GM18511 (cell line): ENCODE data around the gene CCSER2.
A peak's percentile ranks its signal among the peaks of the same experiment; 100 is the strongest.
"Not testable (repeated sequence)": the region's sequence is repeated elsewhere in the genome, so short reads cannot be mapped to it uniquely, and the experiment has no call there.

Experiments used
- ATAC-seq: cut with Tn5 transposase; IDR thresholded peaks from one replicate; pipeline ENCODE4 v1.9.1; 2021; ENCODE audit warnings: mild to moderate bottlenecking, moderate library complexity; ENCODE audit not compliant: unreplicated experiment

CCSER2 gene

GRCh38 chr10:84328418-84329195, at the start of gene CCSER2:
TSS of gene CCSER2 (plus strand) at chr10:84328589. CDS start at chr10:84371053, 42,464 bp downstream.
- peak; percentile 63 for ATAC-seq

GRCh38 chr10:84279876-84280475, 48.4 kb upstream of the CCSER2 start:
- not testable (repeated sequence) for ATAC-seq

- ATAC-seq: no peak
These were observed 41.7 kb upstream of the CCSER2 start for GRCh38 chr10:84286695-84287094.

GRCh38 chr10:84288151-84288550, 40.2 kb upstream of the CCSER2 start:
- ATAC-seq: no peak

GRCh38 chr10:84289521-84290200, 38.7 kb upstream of the CCSER2 start:
- ATAC-seq: no peak

GRCh38 chr10:84290235-84290634, 38.2 kb upstream of the CCSER2 start:
- ATAC-seq: no peak

GRCh38 chr10:84291384-84291783, 37.0 kb upstream of the CCSER2 start:
- ATAC-seq: no peak

GRCh38 chr10:84292502-84292901, 35.9 kb upstream of the CCSER2 start:
- ATAC-seq: no peak

- no peak for ATAC-seq
These were observed 35.2 kb upstream of the CCSER2 start for GRCh38 chr10:84293171-84293570.

GRCh38 chr10:84293574-84294016, 34.8 kb upstream of the CCSER2 start:
- no peak for ATAC-seq

- peak; percentile 83 for ATAC-seq
These were observed 33.5 kb upstream of the CCSER2 start for GRCh38 chr10:84294766-84295447.

- ATAC-seq: no peak
These were observed 32.1 kb upstream of the CCSER2 start for GRCh38 chr10:84296091-84296981.

GRCh38 chr10:84298057-84298456, 30.3 kb upstream of the CCSER2 start:
- no peak for ATAC-seq

GRCh38 chr10:84302223-84302622, 26.2 kb upstream of the CCSER2 start:
- ATAC-seq: no peak

GRCh38 chr10:84306751-84307384, 21.5 kb upstream of the CCSER2 start:
- no peak for ATAC-seq

- no peak for ATAC-seq
These were observed 20.4 kb upstream of the CCSER2 start for GRCh38 chr10:84308021-84308420.

GRCh38 chr10:84308481-84309304, 19.7 kb upstream of the CCSER2 start:
- ATAC-seq: peak; percentile 67

- no peak for ATAC-seq
These were observed 17.9 kb upstream of the CCSER2 start for GRCh38 chr10:84310470-84310869.

- no peak for ATAC-seq
These were observed 16.8 kb upstream of the CCSER2 start for GRCh38 chr10:84311576-84311975.
